Measurements from ENCODE around the gene SIRPA.
A peak's percentile ranks its signal among the peaks of the same experiment; 100 is the strongest.

The SIRPA gene

DNA sequence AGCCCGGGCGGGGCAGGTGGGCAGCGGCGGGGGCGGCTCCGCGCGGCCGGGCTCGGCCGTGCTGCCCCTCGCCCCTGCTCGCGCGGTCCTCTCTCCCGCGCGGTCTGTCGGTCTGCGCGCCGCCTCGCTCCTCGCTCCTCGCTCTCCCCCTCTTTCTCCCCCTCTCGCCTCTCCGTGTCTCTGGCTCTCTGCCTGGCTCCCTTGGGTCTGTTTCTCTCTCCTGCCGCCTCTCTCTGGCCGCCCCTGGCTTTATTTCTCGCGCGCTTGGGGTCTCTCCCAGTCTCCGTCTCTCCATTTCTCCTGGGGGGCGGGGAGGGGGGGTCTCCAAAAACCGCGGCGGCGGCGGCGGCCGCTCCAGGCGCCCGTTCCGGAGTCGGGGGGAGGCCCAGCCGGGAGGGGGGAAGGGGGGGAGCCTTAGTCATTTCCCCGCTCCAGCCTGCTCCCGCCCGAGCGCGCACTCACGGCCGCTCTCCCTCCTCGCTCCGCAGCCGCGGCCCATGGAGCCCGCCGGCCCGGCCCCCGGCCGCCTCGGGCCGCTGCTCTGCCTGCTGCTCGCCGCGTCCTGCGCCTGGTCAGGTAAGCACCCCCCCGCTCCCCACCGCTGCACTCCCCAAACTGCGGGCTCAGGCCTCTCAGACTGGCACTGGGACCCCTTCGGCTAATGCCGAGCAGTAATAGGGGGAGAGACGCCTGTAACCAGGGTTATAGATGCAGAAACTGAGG is at the start of gene SIRPA:
Gene SIRPA (plus strand): TSS at position 457 of the 723 bp plus-strand sequence. CDS start 41 bp downstream, at position 498.
- no peak for TF ChIP-seq CTCF (conservative IDR thresholded peaks at IDR 0.05; ENCODE audit: low read depth, low read length)
- peak; percentile 63 for DNase-seq (ENCODE audit: low read depth)
- peak within 1 kb of the TSS; percentile 61 for H3K4me3 ChIP-seq (ENCODE audit: low read depth, low read length)

DNA sequence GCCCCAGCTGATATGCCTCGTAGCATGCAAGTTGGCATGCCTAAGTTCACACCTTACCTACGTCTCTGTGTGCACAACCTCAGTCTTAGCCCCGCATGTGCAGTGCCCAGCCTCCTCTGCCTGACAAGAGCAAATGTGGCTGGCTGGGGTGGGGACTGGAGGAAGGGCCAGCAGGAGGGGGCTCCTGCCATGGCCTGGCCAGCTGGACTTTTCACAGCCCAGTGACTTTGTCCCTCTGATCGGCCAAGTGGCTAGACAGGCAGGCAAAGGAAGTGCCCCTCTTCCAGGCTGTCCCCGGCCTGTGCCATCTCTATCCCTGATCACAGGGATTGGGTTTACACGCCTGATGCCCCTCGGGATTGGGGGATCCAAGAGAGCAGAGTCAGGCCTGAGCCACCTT is 49.5 kb upstream of the SIRPA start:
- no peak overlapping the region for H3K4me3 ChIP-seq (ENCODE audit: low read depth, low read length)
- no peak for DNase-seq (ENCODE audit: low read depth)
- no peak for TF ChIP-seq CTCF (conservative IDR thresholded peaks at IDR 0.05; ENCODE audit: low read depth, low read length)

DNA sequence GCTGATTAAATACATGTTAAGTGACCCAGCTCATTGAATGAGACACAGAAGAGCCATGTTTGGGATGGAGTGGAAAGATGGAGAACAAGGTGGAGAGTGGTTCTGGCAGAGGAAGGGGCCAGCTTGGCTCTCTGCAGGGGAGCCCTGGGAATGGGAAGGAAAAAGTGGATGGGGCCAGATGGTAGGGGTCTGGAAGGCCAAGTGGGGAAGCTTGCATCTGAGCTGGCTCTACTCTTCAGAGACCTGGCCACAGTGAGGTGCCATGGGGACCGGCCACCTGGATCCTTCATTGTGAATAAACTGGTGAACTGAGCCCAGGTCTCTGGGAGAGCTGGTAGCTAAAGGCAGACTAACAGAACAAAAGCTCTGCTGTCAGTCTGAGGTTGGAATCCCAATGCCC is 48.9 kb upstream of the SIRPA start:
- DNase-seq (ENCODE audit: low read depth), result no peak
- TF ChIP-seq CTCF (conservative IDR thresholded peaks at IDR 0.05; ENCODE audit: low read depth, low read length), result no peak
- H3K4me3 ChIP-seq (ENCODE audit: low read depth, low read length), result no peak overlapping the region

DNA sequence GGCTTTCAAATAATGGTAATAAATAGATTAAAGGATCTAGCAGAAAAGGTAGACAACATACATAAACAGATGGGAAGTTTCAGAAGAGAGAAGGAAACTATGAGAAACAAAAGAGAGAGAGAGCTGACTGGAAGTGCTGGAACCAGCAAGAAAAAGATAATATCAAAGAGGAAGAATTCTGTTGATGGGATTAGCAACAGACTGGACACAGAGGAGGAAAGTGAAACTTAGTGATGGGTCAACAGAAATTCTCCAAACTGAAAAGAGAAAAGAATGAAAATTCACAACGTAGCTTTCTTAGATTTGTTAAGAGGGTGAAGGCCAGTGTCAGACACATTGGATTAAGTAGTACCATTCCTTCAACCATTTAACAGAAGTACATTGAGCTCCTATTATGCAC is 48.3 kb upstream of the SIRPA start:
- DNase-seq (ENCODE audit: low read depth), result no peak
- TF ChIP-seq CTCF (conservative IDR thresholded peaks at IDR 0.05; ENCODE audit: low read depth, low read length), result no peak
- no peak overlapping the region for H3K4me3 ChIP-seq (ENCODE audit: low read depth, low read length)

- no peak overlapping the region for H3K4me3 ChIP-seq (ENCODE audit: low read depth, low read length)
- TF ChIP-seq CTCF (conservative IDR thresholded peaks at IDR 0.05; ENCODE audit: low read depth, low read length), result no peak
- DNase-seq (ENCODE audit: low read depth), result no peak
These were observed 47.4 kb upstream of the SIRPA start for GRCh38 chr20:1847780-1848179.

GRCh38 chr20:1848373-1848772 is 46.8 kb upstream of the SIRPA start:
- no peak overlapping the region for H3K4me3 ChIP-seq (ENCODE audit: low read depth, low read length)
- DNase-seq (ENCODE audit: low read depth), result no peak
- no peak for TF ChIP-seq CTCF (conservative IDR thresholded peaks at IDR 0.05; ENCODE audit: low read depth, low read length)

GRCh38 chr20:1851396-1851795 is 43.8 kb upstream of the SIRPA start:
- H3K4me3 ChIP-seq (ENCODE audit: low read depth, low read length), result no peak overlapping the region

More at GRCh38 chr20:1851396-1851795, 43.8 kb upstream of the SIRPA start:
- no peak for TF ChIP-seq CTCF (conservative IDR thresholded peaks at IDR 0.05; ENCODE audit: low read depth, low read length)
- DNase-seq (ENCODE audit: low read depth), result no peak

All from choroid plexus epithelial cell (primary cell).